ENCODE measurements around the gene B3GALT2. TPM values are rescaled to one million over a fixed set of nuclear protein-coding genes. Genes with fewer than 3 reads are reported as not detected.
"Not testable (repeated sequence)": the region's sequence is repeated elsewhere in the genome, so short reads cannot be mapped to it uniquely, and the experiment has no call there.

B3GALT2 gene
- total RNA-seq (1.5 and 1.7 TPM in 2 replicates), polyA plus RNA-seq (0.73 and 1.8 TPM in 2 replicates)

DNA sequence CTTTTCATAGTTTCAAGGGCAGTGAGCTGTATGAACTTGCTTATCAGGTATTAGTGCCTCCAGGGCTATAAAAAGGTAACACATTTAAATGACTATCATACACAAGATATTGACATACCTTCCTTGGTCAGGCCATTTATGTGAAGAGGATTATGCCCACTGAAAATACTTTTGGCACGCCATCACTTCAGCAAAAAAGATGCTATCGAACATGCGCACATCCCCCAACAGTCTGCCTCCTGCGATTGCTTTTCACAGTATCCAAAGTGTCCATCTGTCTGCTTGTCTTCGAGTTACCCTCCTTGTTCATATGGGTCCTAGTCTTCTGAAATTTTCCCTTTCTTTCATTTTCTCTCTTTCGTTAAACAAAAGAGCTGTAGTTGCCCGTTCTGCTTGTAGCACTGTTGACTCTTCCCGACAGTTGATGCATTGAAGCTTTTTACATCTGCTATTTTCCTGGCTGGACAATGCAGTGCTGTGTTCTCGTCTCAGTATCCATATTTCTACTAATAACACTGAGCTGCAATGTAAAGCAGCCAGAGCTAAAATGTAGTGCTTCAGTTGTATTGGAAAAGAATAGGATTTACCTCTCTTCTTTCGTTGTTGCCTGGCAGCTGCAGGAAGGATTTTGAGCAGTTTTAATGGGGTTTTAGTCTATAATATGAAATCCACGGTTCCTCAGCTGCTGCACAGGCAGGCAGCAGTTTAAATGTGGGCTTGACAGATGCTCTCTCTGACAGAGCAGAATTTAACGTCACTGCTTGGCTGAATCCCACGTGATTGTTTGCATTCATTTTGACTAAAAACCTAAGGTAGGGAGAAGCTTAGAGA is at the start of gene B3GALT2:
Gene B3GALT2, minus strand, starts transcription at position 713 of the 831 bp plus-strand sequence. CDS start 5,051 bp downstream, outside the sequence.
- Histone ChIP-seq H3K4me1 (ENCODE audit: low read depth) (peaks cover 36% of the 10 kb centered on the region), H3K4me3 (peak within 1 kb of the TSS; percentile 12), H3K27me3 (no peaks in the 10 kb centered on the region), H3K27ac (peak within 1 kb of the TSS; percentile 67), H3K36me3 (no peaks in the 10 kb centered on the region), H3K9me3 (ENCODE audit: low read depth) (no peaks in the 10 kb centered on the region)
- no peak for TF ChIP-seq CTCF (IDR thresholded peaks at IDR 0.05; ENCODE audit: low read depth, low read length)
- DNase-seq (ENCODE audit: low read depth in 1 of 2, low spot score in 1 of 2) = peak; percentile 30 to 60

GRCh38 chr1:193234530-193234929 is 48.1 kb upstream of the B3GALT2 start:
- Histone ChIP-seq H3K4me3 (no peak overlapping the region), H3K4me1 (ENCODE audit: low read depth) (no peaks in the 10 kb centered on the region), H3K36me3 (peaks cover 17% of the 10 kb centered on the region), H3K9me3 (ENCODE audit: low read depth) (no peaks in the 10 kb centered on the region), H3K27me3 (no peaks in the 10 kb centered on the region), H3K27ac (no peak overlapping the region)
- DNase-seq (ENCODE audit: low read depth in 1 of 2, low spot score in 1 of 2) = no peak
- TF ChIP-seq CTCF (IDR thresholded peaks at IDR 0.05; ENCODE audit: low read depth, low read length) = no peak

- peak in 1 of 2 donors; percentile 9 for DNase-seq (ENCODE audit: low read depth in 1 of 2, low spot score in 1 of 2)
- not testable (repeated sequence) for H3K4me3 ChIP-seq; H3K27me3 ChIP-seq; H3K27ac ChIP-seq; H3K9me3 ChIP-seq (ENCODE audit: low read depth); H3K4me1 ChIP-seq (ENCODE audit: low read depth)
- H3K36me3 ChIP-seq = peaks cover 18% of the 10 kb centered on the region
Measured at GRCh38 chr1:193231146-193231545, 44.7 kb upstream of the B3GALT2 start.

DNA sequence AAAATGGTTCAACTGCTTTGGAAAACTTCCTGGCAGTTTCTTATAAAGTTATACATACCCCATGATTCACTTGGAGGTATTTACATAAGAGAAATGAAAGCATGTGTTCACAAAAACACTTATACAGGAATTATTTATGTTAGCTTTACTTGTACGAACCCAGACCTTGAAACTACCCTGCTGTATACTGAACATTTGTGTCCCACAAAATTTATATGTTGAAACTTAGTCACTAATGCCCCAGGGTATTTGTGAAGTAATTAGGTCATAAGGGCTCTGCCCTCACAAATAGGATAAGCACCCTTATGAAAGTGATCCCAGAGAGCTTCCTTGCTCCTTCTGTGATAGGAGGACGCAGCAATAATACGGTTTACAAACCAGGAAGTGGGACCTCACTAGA is 42.7 kb upstream of the B3GALT2 start:
- no peaks in the 10 kb centered on the region for H3K4me1 ChIP-seq (ENCODE audit: low read depth)
- H3K9me3 ChIP-seq (ENCODE audit: low read depth) = no peaks in the 10 kb centered on the region
- H3K4me3 ChIP-seq = no peak overlapping the region
- H3K36me3 ChIP-seq = peaks cover 13% of the 10 kb centered on the region
- no peak for TF ChIP-seq CTCF (IDR thresholded peaks at IDR 0.05; ENCODE audit: low read depth, low read length)
- DNase-seq (ENCODE audit: low read depth in 1 of 2, low spot score in 1 of 2) = peak in 1 of 2 donors; percentile 38
- no peak overlapping the region for H3K27ac ChIP-seq
- no peaks in the 10 kb centered on the region for H3K27me3 ChIP-seq

- peak in 1 of 2 donors; percentile 42 for DNase-seq (ENCODE audit: low read depth in 1 of 2, low spot score in 1 of 2)
- H3K27ac ChIP-seq = no peak overlapping the region
Measured at GRCh38 chr1:193222056-193222615, 35.7 kb upstream of the B3GALT2 start.

More at GRCh38 chr1:193222056-193222615, 35.7 kb upstream of the B3GALT2 start:
- Histone ChIP-seq H3K9me3 (ENCODE audit: low read depth) (no peaks in the 10 kb centered on the region), H3K4me1 (ENCODE audit: low read depth) (no peaks in the 10 kb centered on the region), H3K27me3 (no peaks in the 10 kb centered on the region), H3K36me3 (no peaks in the 10 kb centered on the region), H3K4me3 (no peak overlapping the region)
- TF ChIP-seq CTCF (IDR thresholded peaks at IDR 0.05; ENCODE audit: low read depth, low read length) = no peak

Data from cardiac muscle cell (in vitro differentiated cells and primary cell).